ENCODE data around the gene UBR4.

UBR4 gene

GRCh38 chr1:19091196-19091953, 118.7 kb downstream of the UBR4 start:
- Mint-ChIP-seq H3K27me3 (no peaks in the 10 kb centered on the region), H3K9me3 (no peaks in the 10 kb centered on the region), H3K4me3 (no peak overlapping the region), H3K36me3 (ENCODE audit: low read depth) (peaks cover 99% of the 10 kb centered on the region), H3K27ac (peak overlapping the region; percentile 0), H3K4me1 (ENCODE audit: low read depth) (peaks cover 29% of the 10 kb centered on the region)
- no peak for DNase-seq

GRCh38 chr1:19089524-19089923, 120.5 kb downstream of the UBR4 start:
- Mint-ChIP-seq H3K9me3 (no peaks in the 10 kb centered on the region), H3K36me3 (ENCODE audit: low read depth) (peaks cover 98% of the 10 kb centered on the region), H3K27ac (peak overlapping the region; percentile 80), H3K4me3 (no peak overlapping the region), H3K27me3 (no peaks in the 10 kb centered on the region), H3K4me1 (ENCODE audit: low read depth) (peaks cover 29% of the 10 kb centered on the region)
- DNase-seq: no peak

GRCh38 chr1:19088717-19089442, 121.2 kb downstream of the UBR4 start:
- Mint-ChIP-seq H3K4me3 (no peak overlapping the region), H3K27ac (peak overlapping the region; percentile 80), H3K9me3 (no peaks in the 10 kb centered on the region), H3K27me3 (no peaks in the 10 kb centered on the region), H3K4me1 (ENCODE audit: low read depth) (peaks cover 29% of the 10 kb centered on the region), H3K36me3 (ENCODE audit: low read depth) (peaks cover 98% of the 10 kb centered on the region)
- DNase-seq: no peak

GRCh38 chr1:19087737-19088594, 122.1 kb downstream of the UBR4 start:
- no peak for DNase-seq
- Mint-ChIP-seq H3K36me3 (ENCODE audit: low read depth) (peaks cover 98% of the 10 kb centered on the region), H3K9me3 (no peaks in the 10 kb centered on the region), H3K27me3 (no peaks in the 10 kb centered on the region), H3K27ac (peak overlapping the region; percentile 80), H3K4me3 (no peak overlapping the region), H3K4me1 (ENCODE audit: low read depth) (peaks cover 29% of the 10 kb centered on the region)

GRCh38 chr1:19087017-19087736, 122.9 kb downstream of the UBR4 start:
- H3K27ac Mint-ChIP-seq: peak overlapping the region; percentile 80
- no peak overlapping the region for H3K4me3 Mint-ChIP-seq
- peaks cover 98% of the 10 kb centered on the region for H3K36me3 Mint-ChIP-seq (ENCODE audit: low read depth)

GRCh38 chr1:19086176-19086875, 123.7 kb downstream of the UBR4 start:
- peak overlapping the region; percentile 27 for H3K27ac Mint-ChIP-seq
- peaks cover 98% of the 10 kb centered on the region for H3K36me3 Mint-ChIP-seq (ENCODE audit: low read depth)
- no peaks in the 10 kb centered on the region for H3K9me3 Mint-ChIP-seq
- no peak for DNase-seq
- peaks cover 29% of the 10 kb centered on the region for H3K4me1 Mint-ChIP-seq (ENCODE audit: low read depth)
- H3K27me3 Mint-ChIP-seq: no peaks in the 10 kb centered on the region
- no peak overlapping the region for H3K4me3 Mint-ChIP-seq

More at GRCh38 chr1:19087017-19087736, 122.9 kb downstream of the UBR4 start:
- no peaks in the 10 kb centered on the region for H3K27me3 Mint-ChIP-seq
- peaks cover 29% of the 10 kb centered on the region for H3K4me1 Mint-ChIP-seq (ENCODE audit: low read depth)
- no peaks in the 10 kb centered on the region for H3K9me3 Mint-ChIP-seq
- DNase-seq: no peak

- peaks cover 20% of the 10 kb centered on the region for H3K4me1 Mint-ChIP-seq (ENCODE audit: low read depth)
- H3K9me3 Mint-ChIP-seq: no peaks in the 10 kb centered on the region
- peak overlapping the region; percentile 54 for H3K27ac Mint-ChIP-seq
- no peaks in the 10 kb centered on the region for H3K27me3 Mint-ChIP-seq
- H3K4me3 Mint-ChIP-seq: no peak overlapping the region
- H3K36me3 Mint-ChIP-seq (ENCODE audit: low read depth): peaks cover 99% of the 10 kb centered on the region
- no peak for DNase-seq
These were observed 125.8 kb downstream of the UBR4 start for GRCh38 chr1:19084206-19084738.

GRCh38 chr1:19083081-19083480, 127.0 kb downstream of the UBR4 start:
- no peaks in the 10 kb centered on the region for H3K9me3 Mint-ChIP-seq
- H3K4me3 Mint-ChIP-seq: no peak overlapping the region
- H3K36me3 Mint-ChIP-seq (ENCODE audit: low read depth): peaks cover 97% of the 10 kb centered on the region
- H3K4me1 Mint-ChIP-seq (ENCODE audit: low read depth): peaks cover 8% of the 10 kb centered on the region
- peak overlapping the region; percentile 35 for H3K27ac Mint-ChIP-seq
- no peaks in the 10 kb centered on the region for H3K27me3 Mint-ChIP-seq
- no peak for DNase-seq

GRCh38 chr1:19081218-19081893, 128.7 kb downstream of the UBR4 start:
- no peak for DNase-seq
- Mint-ChIP-seq H3K27ac (no peak overlapping the region), H3K4me1 (ENCODE audit: low read depth) (peaks cover 6% of the 10 kb centered on the region), H3K9me3 (no peaks in the 10 kb centered on the region), H3K36me3 (ENCODE audit: low read depth) (peaks cover 97% of the 10 kb centered on the region), H3K4me3 (no peak overlapping the region), H3K27me3 (no peaks in the 10 kb centered on the region)

- Mint-ChIP-seq H3K4me1 (ENCODE audit: low read depth) (peaks cover 12% of the 10 kb centered on the region), H3K4me3 (no peak overlapping the region), H3K36me3 (ENCODE audit: low read depth) (peaks cover 99% of the 10 kb centered on the region), H3K27me3 (no peaks in the 10 kb centered on the region), H3K27ac (peak overlapping the region; percentile 9), H3K9me3 (no peaks in the 10 kb centered on the region)
- DNase-seq: no peak
These were observed 129.3 kb downstream of the UBR4 start for GRCh38 chr1:19080721-19081120.

GRCh38 chr1:19079541-19080472, 130.3 kb downstream of the UBR4 start:
- H3K36me3 Mint-ChIP-seq (ENCODE audit: low read depth): peaks cover 99% of the 10 kb centered on the region
- no peaks in the 10 kb centered on the region for H3K9me3 Mint-ChIP-seq
- no peaks in the 10 kb centered on the region for H3K27me3 Mint-ChIP-seq
- peak overlapping the region; percentile 64 for H3K27ac Mint-ChIP-seq
- DNase-seq: no peak
- H3K4me1 Mint-ChIP-seq (ENCODE audit: low read depth): peaks cover 21% of the 10 kb centered on the region
- H3K4me3 Mint-ChIP-seq: no peak overlapping the region

- peaks cover 34% of the 10 kb centered on the region for H3K4me1 Mint-ChIP-seq (ENCODE audit: low read depth)
- H3K36me3 Mint-ChIP-seq (ENCODE audit: low read depth): peaks cover 99% of the 10 kb centered on the region
- no peak for DNase-seq
- H3K27ac Mint-ChIP-seq: no peak overlapping the region
- H3K4me3 Mint-ChIP-seq: no peak overlapping the region
- no peaks in the 10 kb centered on the region for H3K9me3 Mint-ChIP-seq
- H3K27me3 Mint-ChIP-seq: no peaks in the 10 kb centered on the region
These were observed 131.5 kb downstream of the UBR4 start for GRCh38 chr1:19078536-19078935.
